ENCODE results near the gene RPS8. TPM values are rescaled to one million over a fixed set of nuclear protein-coding genes. Genes with fewer than 3 reads are reported as not detected.
"Not testable (repeated sequence)": the region's sequence is repeated elsewhere in the genome, so short reads cannot be mapped to it uniquely, and the experiment has no call there.

Gene RPS8
- total RNA-seq, 1 donor from 2014 or later: 2,216 TPM

DNA sequence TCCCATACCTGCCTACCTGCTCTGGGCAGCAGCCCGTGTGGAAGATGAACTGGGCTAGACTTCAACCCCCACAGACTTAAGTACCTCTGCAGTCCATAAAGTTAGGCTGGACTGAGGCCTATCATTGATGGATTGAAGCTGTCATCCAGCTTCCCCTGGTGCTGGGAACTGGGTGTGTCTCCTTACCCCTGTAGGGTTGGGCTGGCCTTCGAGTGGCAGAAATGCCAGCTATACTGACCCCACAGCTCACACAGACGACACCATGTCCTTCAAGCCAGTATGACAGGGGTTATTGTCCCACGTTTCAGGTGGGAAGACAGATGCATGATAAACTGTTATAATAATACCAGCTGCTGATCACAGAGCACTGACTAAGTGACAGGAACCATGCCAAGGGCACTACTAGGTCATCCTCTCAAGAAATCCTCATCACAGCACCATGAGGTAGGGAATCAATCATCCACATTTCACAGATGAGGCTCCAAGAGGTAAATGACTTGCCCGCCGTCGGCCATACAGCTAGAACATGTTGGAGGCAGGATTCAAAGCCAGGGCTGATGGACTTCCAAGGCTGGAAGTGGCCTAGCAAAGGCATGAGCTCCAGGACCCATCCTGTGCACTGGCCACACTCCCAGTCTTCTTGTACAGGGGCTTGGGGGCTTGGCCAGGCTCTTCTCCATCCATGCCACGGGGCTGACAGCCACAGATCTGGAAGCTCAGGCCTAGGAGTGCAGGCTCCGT is 12.9 kb downstream of the RPS8 start, which contains the start of gene BEST4:
TSS of gene BEST4 (minus strand) at position 51 of the 741 bp plus-strand sequence. CDS start 465 bp downstream, outside the sequence.
- peaks cover 24% of the 10 kb centered on the region for H3K4me1 Mint-ChIP-seq
- TF ChIP-seq, protein P1, sequence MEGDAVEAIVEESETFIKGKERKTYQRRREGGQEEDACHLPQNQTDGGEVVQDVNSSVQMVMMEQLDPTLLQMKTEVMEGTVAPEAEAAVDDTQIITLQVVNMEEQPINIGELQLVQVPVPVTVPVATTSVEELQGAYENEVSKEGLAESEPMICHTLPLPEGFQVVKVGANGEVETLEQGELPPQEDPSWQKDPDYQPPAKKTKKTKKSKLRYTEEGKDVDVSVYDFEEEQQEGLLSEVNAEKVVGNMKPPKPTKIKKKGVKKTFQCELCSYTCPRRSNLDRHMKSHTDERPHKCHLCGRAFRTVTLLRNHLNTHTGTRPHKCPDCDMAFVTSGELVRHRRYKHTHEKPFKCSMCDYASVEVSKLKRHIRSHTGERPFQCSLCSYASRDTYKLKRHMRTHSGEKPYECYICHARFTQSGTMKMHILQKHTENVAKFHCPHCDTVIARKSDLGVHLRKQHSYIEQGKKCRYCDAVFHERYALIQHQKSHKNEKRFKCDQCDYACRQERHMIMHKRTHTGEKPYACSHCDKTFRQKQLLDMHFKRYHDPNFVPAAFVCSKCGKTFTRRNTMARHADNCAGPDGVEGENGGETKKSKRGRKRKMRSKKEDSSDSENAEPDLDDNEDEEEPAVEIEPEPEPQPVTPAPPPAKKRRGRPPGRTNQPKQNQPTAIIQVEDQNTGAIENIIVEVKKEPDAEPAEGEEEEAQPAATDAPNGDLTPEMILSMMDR (conservative IDR thresholded peaks at IDR 0.05): no peak
- no peak for DNase-seq (ENCODE audit: low read depth, low spot score)
- H3K4me3 Mint-ChIP-seq: no peak within 1 kb of the TSS
- H3K36me3 Mint-ChIP-seq (ENCODE audit: low read depth): no peaks in the 10 kb centered on the region
- H3K27ac Mint-ChIP-seq (ENCODE audit: unreplicated experiment): no peak within 1 kb of the TSS
- H3K27me3 Mint-ChIP-seq (ENCODE audit: low read depth): peaks cover 10% of the 10 kb centered on the region
- no peaks in the 10 kb centered on the region for H3K9me3 Mint-ChIP-seq

DNA sequence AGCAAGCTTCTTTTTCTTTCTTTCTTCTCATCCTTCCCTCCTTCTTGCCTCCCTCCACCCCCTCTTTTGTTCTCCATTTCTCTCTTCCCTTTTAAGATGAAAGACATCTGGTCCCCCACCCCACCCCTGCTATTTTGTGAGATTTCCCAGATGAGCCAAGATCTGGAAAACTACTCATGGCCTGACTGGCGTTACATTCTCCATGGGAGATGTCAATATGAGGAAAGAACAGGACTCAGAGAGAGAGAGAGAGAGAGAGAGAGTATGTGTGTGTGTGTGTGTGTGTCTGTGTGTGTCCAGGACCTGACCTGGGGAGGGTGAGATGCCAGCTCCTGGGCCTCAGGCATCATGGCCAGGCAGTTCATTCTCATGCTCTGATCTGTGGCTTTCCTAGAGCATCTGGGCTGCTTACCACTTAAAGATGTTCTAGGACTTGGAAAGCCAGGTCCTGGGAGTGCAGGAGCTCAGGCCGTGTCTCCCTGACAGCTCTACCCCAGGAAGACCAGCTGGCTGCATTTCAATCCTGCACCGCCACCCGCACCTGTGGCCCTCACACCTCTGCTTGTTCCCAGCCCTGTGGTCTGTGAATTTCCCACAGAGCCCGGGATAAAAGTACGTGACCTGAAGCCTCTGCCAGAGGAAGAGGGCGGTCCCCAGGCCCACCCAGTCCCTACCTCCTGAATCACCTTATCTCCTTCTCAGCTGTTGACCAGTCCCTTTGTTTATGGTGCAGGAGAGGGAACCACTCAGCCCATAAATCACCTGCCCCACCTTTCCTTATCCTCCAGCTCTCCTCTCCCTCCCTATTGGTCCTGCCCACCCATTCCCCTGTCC is 15.8 kb downstream of the RPS8 start:
- Mint-ChIP-seq H3K4me1 (peaks cover 9% of the 10 kb centered on the region), H3K27ac (ENCODE audit: unreplicated experiment) (no peak overlapping the region), H3K4me3 (no peak overlapping the region), H3K36me3 (ENCODE audit: low read depth) (no peaks in the 10 kb centered on the region), H3K9me3 (no peaks in the 10 kb centered on the region), H3K27me3 (ENCODE audit: low read depth) (peaks cover 4% of the 10 kb centered on the region)
- TF ChIP-seq, protein P1 (conservative IDR thresholded peaks at IDR 0.05): no peak
- no peak for DNase-seq (ENCODE audit: low read depth, low spot score)

DNA sequence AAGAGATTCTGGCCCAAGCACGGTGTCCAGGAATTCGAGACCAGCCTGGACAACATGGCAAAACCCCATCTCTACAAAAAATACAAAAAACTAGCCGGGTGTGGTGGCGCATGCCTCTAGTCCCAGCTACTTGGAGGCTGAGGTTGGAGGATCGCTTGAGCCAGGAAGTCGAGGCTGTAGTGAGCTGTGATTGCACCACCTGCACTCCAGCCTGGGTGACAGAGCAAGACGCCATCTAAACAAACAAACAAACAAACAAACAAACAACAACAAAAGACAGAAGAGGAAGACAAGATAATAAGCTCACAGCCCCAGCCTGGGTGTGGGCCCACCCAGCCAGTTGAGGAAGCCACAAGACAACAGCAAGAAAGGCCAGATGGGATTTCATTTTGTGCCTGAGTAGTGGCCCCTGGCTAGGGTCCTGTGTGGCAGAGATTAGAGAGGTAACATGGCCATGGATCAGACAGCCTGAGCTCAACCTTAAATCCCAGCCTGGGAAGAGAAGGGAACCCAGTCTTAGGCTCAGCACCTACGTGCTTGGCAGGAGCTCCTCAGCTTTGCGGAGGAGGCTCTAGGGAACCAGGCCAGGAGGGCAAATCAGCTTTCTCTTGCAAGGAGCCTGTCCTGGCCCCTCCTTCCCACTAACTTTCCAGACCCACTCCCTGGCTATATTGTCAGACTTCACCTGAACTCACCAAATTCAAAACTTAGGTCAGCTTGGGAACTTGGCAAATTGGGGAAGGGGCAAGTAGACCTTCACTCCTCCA is 17.6 kb downstream of the RPS8 start:
- TF ChIP-seq, protein P1 (conservative IDR thresholded peaks at IDR 0.05): no peak
- Mint-ChIP-seq H3K4me1 (peaks cover 4% of the 10 kb centered on the region), H3K27ac (ENCODE audit: unreplicated experiment) (no peak overlapping the region), H3K4me3 (no peak overlapping the region), H3K9me3 (no peaks in the 10 kb centered on the region), H3K36me3 (ENCODE audit: low read depth) (no peaks in the 10 kb centered on the region), H3K27me3 (ENCODE audit: low read depth) (peaks cover 2% of the 10 kb centered on the region)
- DNase-seq (ENCODE audit: low read depth, low spot score): no peak

DNA sequence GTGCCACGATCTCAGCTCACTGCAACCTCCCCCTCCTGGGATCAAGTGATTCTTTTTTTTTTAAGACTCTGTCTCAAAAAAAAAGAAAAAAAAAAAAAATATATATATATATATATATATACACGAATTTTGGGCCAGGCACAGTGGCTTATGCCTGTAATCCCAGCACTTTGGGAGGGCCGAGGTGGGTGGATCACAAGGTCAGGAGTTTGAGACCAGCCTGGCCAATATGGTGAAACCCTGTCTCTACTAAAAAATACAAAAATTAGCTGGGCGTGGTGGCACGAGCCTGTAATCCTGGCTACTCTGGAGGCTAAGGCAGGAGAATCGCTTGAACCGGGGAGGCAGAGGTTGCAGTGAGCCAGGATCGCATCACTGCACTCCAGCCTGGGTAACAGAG is 22.5 kb downstream of the RPS8 start:
- DNase-seq (ENCODE audit: low read depth, low spot score); H3K36me3 Mint-ChIP-seq (ENCODE audit: low read depth); H3K9me3 Mint-ChIP-seq; H3K27me3 Mint-ChIP-seq (ENCODE audit: low read depth); H3K27ac Mint-ChIP-seq (ENCODE audit: unreplicated experiment): not testable (repeated sequence)
- H3K4me1 Mint-ChIP-seq: peaks cover 29% of the 10 kb centered on the region
- H3K4me3 Mint-ChIP-seq: peak overlapping the region; percentile 58

DNA sequence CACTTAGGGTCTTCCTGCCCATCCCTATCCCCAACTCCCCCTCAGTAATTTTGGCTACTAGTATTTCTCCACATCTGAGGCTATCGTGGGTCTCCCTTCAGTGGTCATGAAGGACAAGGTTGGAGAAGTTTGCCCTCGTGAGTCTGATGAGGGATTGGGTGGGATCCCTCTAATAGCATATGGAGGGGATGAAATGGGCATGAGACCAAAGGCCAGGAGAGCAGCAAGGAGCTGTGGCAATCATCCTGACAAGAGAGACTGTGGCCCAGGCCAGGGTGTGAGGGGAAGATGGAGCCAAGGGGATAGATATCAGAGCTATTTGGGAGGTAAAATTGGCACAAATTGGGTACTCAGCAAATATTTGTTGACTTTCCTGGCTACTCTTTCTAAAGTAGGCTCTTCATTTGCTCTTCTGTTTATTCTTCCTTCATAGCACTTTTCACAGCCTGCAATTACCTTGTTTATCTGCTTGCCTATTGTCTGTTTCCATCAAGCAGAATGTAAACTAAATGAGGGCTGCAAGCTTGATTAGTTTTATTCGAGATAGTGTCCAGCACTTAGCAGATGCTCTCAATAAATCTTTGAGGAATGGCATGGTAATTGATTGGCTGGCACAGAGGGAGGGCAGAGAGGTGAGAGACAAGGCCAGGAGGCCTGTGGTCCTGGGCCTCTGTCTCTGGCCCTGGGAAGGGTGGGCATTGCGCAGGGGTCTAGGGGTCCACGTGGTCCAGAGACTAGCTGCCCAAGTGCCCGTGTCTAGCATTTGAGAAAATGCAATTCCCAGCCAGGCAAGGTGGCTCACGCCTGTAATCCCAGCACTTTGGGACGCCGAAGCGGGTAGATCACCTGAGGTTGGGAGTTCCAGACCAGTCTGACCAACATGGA is 23.4 kb downstream of the RPS8 start:
- H3K9me3 Mint-ChIP-seq: no peaks in the 10 kb centered on the region
- H3K27ac Mint-ChIP-seq (ENCODE audit: unreplicated experiment): no peak overlapping the region
- peaks cover 3% of the 10 kb centered on the region for H3K36me3 Mint-ChIP-seq (ENCODE audit: low read depth)
- H3K4me1 Mint-ChIP-seq: peaks cover 31% of the 10 kb centered on the region
- no peak for DNase-seq (ENCODE audit: low read depth, low spot score)
- TF ChIP-seq, protein P1 (conservative IDR thresholded peaks at IDR 0.05): no peak
- peak overlapping the region; percentile 97 for H3K4me3 Mint-ChIP-seq
- peaks cover 6% of the 10 kb centered on the region for H3K27me3 Mint-ChIP-seq (ENCODE audit: low read depth)

Data from neural crest cell (in vitro differentiated cells).